GM18907 (cell line): ENCODE measurements around the gene APRT.
"Not testable (repeated sequence)": the region's sequence is repeated elsewhere in the genome, so short reads cannot be mapped to it uniquely, and the experiment has no call there.

Experiments used
- ATAC-seq: cut with Tn5 transposase; IDR thresholded peaks from one replicate; pipeline ENCODE4 v1.9.1; 2021; ENCODE audit warnings: mild to moderate bottlenecking, moderate library complexity; ENCODE audit not compliant: unreplicated experiment

The APRT gene

DNA sequence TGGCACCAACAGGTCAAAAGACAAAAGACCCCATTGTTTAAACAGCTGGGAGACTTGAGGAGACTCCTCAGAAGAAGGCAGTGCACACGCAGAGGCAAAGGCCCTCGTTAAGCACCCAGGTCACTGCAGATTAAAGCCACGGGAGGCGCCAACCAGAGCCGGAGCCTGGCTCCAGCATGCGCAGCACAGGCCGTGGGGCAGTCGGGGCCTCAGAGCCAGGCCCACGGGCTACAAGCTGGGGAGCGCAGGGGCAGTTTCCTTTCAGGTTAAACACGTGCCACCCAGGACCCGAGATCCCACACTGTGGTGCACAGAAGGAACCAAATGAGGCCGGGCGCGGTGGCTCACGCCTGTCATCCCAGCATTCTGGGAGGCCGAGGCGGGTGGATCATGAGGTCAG, 35.9 kb downstream of the APRT start:
- no peak for ATAC-seq

DNA sequence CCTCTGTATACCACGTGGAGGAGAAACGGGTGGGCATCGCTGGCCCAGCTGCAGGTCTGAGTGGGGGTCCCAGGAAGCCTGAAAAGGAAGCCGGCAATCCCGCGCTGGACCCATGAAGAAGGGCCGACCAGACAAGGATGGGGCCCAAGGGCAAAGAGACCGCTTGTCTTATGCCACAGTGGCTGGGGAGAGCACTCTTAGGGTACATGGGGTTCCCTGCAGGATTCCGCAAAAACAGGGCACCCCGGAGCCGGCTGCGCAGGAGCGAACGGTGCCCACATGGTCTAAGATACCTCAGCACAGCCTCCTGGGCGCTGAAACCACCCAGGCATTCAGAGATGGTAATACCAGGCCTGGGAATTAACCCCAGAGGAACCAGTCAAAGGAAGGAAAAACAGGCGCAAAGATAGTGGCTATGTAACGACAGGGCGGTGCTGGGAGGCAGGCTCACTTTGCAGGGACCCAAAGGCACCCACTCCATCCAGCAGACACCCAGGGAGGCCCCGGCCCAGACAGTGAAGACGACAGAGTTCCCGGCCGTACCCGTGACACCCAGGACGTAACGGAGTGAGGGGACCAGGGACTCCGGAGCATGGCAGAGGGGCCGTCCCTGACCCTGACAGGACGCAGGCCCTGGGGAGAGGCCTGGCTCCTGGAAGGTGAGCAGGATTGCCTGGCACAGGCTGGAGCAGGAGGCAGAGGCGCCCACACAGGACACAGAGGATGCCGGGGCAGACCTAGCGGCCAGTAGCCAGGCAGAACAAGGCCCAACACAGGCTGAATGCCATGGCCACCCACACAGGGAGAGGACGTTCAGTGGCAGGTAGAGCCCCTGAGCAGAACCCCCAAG, 37.0 kb downstream of the APRT start:
- ATAC-seq, result no peak

- no peak for ATAC-seq
Observed at GRCh38 chr16:88773812-88774291, 37.9 kb downstream of the APRT start.

DNA sequence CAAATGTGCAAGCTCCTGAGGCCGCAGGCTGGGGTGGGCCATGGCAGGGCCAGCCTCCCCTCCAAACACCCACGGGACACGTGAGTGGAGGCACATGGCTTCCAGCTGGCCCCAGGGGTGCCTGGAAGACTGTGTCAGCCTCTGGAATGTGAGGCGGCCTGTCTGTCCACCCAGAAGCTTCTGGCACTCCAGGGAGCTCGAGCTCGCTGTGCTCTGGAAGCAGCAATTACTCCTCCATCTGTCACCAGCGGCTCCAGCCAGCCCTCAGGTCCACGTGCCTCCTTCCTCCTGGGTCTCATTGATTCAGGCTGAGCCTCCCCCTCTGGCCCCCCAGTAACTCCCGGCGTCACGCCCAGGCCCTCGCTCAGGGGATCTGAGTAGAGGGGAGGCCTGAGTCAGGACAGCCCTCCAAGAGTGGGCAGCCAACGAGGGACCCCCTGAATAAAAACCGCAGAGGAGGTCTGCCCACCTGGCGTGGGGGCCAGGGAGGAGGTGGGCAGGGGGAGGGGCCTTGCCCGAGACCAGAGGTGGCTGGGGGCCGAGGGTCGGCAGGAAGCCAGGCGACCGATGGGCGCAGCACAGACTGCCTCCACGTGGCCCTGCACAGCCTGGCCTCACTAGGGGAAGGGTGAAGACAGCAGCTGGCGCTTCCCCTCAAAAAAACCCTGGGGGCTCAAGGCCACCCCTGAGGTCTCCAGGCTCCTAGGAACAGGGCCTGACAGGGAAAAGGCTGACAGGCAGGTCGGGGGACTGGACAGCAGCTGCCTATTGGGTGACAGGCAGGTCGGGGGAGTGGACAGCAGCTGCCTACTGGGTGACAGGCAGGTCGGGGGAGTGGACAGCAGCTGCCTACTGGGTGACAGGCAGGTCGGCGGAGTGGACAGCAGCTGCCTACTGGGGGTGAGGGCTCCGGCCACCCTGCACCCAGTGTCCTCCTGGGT, 38.6 kb downstream of the APRT start:
- ATAC-seq, result no peak

- ATAC-seq, result not testable (repeated sequence)
Observed at GRCh38 chr16:88771781-88772180, 39.9 kb downstream of the APRT start.

- ATAC-seq, result no peak
Observed at GRCh38 chr16:88771294-88771772, 40.4 kb downstream of the APRT start.

GRCh38 chr16:88770461-88771293, 41.1 kb downstream of the APRT start:
- no peak for ATAC-seq

DNA sequence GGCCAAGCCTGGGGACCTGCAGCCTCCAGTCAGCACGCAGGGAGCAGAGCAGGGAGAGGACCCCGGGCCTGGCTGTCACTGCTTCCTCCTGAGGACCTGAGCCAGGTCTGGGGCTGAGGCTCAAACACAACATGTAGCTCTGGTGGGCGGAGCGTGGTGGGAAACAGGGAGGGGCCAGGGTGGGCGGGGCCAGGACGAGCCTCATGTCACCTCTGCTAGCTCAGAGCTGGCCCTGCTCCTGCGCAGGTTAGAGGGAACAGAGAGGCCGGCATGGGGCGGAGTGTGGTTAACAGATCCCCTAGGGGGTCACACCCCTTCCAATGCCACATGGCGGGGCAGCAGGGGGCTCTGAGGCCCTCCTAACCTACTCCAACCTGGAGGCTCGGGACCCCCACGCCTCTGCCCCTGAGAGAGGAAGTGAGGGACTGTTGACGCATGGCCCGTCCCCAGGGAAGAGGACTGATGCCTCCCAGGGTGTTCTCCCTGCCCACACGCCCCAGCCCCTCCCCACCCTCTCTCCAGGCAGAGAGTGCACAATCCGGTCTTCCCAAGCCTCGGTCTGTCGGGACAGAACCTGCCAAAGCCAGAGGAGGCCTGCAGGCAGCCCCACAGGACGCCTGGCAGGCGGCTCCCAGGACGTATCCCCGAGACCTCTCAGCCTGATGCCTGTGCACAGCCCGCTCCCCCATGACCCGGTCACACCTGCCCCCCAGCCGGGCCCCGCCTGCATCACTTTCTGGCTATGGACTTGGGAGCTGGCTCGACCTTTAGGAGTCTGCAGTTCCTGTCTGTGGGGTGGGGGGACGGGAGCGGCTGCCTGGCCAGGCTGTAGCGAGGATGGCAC, 41.9 kb downstream of the APRT start:
- ATAC-seq, result no peak

GRCh38 chr16:88768071-88768783, 43.5 kb downstream of the APRT start:
- ATAC-seq, result no peak

- no peak for ATAC-seq
Observed at GRCh38 chr16:88767546-88768070, 44.1 kb downstream of the APRT start.

GRCh38 chr16:88766975-88767374, 44.8 kb downstream of the APRT start:
- ATAC-seq, result no peak

DNA sequence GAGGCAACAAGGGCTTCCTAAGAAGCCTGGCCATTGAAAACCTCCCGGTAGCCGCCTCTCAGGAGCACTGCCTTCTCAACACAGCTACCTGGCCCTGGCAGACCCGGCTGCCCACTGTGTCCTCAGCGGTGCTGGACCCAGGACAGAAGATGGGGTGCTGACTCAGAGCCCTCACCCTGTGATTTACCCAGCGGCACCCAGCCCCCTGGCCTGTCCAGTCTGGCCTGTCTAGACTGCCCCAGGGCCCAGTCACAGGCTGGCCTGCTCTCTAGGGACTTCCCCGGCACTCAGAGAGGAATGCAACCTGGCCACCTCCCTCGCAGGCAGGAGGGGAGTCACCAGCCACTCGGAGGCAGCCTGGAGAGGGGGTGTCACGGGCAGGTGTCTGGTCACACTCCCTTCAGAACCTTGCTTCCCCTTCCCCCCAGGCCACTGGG, 46.8 kb downstream of the APRT start:
- no peak for ATAC-seq

- no peak for ATAC-seq
Observed at GRCh38 chr16:88764080-88764479, 47.6 kb downstream of the APRT start.

GRCh38 chr16:88763502-88764053, 48.1 kb downstream of the APRT start:
- no peak for ATAC-seq

GRCh38 chr16:88762941-88763340, 48.8 kb downstream of the APRT start:
- ATAC-seq, result no peak

GRCh38 chr16:88762258-88762870, 49.4 kb downstream of the APRT start:
- no peak for ATAC-seq

GRCh38 chr16:88761830-88762229, 49.9 kb downstream of the APRT start:
- ATAC-seq, result no peak

- no peak for ATAC-seq
Observed at GRCh38 chr16:88761143-88761534, 50.6 kb downstream of the APRT start.
